ENCODE data around the gene STIM2. TPM values are rescaled to one million over a fixed set of nuclear protein-coding genes. Genes with fewer than 3 reads are reported as not detected.

STIM2 gene
- total RNA-seq, 1 experiment from 2014 or later: 203 TPM

GRCh38 chr4:27013012-27013411 is 152.4 kb downstream of the STIM2 start:
- DNase-seq: no peak
- H4K20me1 ChIP-seq (ENCODE audit: insufficient read depth, low read depth, low read length): no peaks in the 10 kb centered on the region
- H3K27ac ChIP-seq (ENCODE audit: low read length): no peak overlapping the region
- peaks cover 74% of the 10 kb centered on the region for H3K36me3 ChIP-seq (ENCODE audit: insufficient read depth, low read length)
- H3K4me3 ChIP-seq (ENCODE audit: low read length): no peak overlapping the region
- no peak overlapping the region for H3K9ac ChIP-seq (ENCODE audit: low read length)
- peaks cover 4% of the 10 kb centered on the region; the same call in 1 of the 2 replicates for H3K9me3 ChIP-seq (ENCODE audit: low read length)
- no peaks in the 10 kb centered on the region for H3K27me3 ChIP-seq (ENCODE audit: low read length)
- H3K4me2 ChIP-seq (ENCODE audit: low read depth, low read length, poor library complexity, severe bottlenecking): no peak overlapping the region
- H3K9me2 ChIP-seq (replicated peaks; ENCODE audit: insufficient read depth, low read length): no peaks in the 10 kb centered on the region
- H3K79me2 ChIP-seq (ENCODE audit: low read length): peaks cover 58% of the 10 kb centered on the region
- no peak overlapping the region for H2AFZ ChIP-seq (ENCODE audit: low read length)
- peaks cover 9% of the 10 kb centered on the region; the same call in 1 of the 2 replicates for H3K4me1 ChIP-seq (ENCODE audit: low read length)

- no peak overlapping the region for H3K27ac ChIP-seq (ENCODE audit: low read length)
- DNase-seq: no peak
- H4K20me1 ChIP-seq (ENCODE audit: insufficient read depth, low read depth, low read length): no peaks in the 10 kb centered on the region
- H3K4me1 ChIP-seq (ENCODE audit: low read length): no peaks in the 10 kb centered on the region; the same call in 1 of the 2 replicates
- no peak overlapping the region for H3K4me2 ChIP-seq (ENCODE audit: low read depth, low read length, poor library complexity, severe bottlenecking)
- no peaks in the 10 kb centered on the region for H3K27me3 ChIP-seq (ENCODE audit: low read length)
- H2AFZ ChIP-seq (ENCODE audit: low read length): no peak overlapping the region
- no peak overlapping the region for H3K4me3 ChIP-seq (ENCODE audit: low read length)
- H3K9ac ChIP-seq (ENCODE audit: low read length): no peak overlapping the region
- H3K9me3 ChIP-seq (ENCODE audit: low read length): peaks cover 4% of the 10 kb centered on the region; the same call in 1 of the 2 replicates
- no peaks in the 10 kb centered on the region for H3K9me2 ChIP-seq (replicated peaks; ENCODE audit: insufficient read depth, low read length)
- H3K36me3 ChIP-seq (ENCODE audit: insufficient read depth, low read length): peaks cover 78% of the 10 kb centered on the region
- peaks cover 39% of the 10 kb centered on the region for H3K79me2 ChIP-seq (ENCODE audit: low read length)
Measured at GRCh38 chr4:27016551-27016950, 155.9 kb downstream of the STIM2 start.

DNA sequence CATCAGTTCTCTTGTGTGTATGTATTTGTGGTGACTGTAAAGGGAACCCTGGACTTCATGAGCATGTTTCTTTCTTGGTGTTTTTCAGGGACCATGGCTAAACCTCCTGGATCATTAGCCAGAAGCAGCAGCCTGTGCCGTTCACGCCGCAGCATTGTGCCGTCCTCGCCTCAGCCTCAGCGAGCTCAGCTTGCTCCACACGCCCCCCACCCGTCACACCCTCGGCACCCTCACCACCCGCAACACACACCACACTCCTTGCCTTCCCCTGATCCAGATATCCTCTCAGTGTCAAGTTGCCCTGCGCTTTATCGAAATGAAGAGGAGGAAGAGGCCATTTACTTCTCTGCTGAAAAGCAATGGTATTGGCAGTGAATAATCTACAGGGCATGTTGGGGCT is 157.0 kb downstream of the STIM2 start:
- Histone ChIP-seq H3K4me2 (ENCODE audit: low read depth, low read length, poor library complexity, severe bottlenecking) (no peak overlapping the region), H3K9me3 (ENCODE audit: low read length) (peaks cover 4% of the 10 kb centered on the region; the same call in 1 of the 2 replicates), H3K4me3 (ENCODE audit: low read length) (no peak overlapping the region), H3K9me2 (replicated peaks; ENCODE audit: insufficient read depth, low read length) (no peaks in the 10 kb centered on the region), H3K27me3 (ENCODE audit: low read length) (no peaks in the 10 kb centered on the region), H3K9ac (ENCODE audit: low read length) (no peak overlapping the region), H3K36me3 (ENCODE audit: insufficient read depth, low read length) (peaks cover 69% of the 10 kb centered on the region), H3K27ac (ENCODE audit: low read length) (no peak overlapping the region), H4K20me1 (ENCODE audit: insufficient read depth, low read depth, low read length) (no peaks in the 10 kb centered on the region), H3K79me2 (ENCODE audit: low read length) (peaks cover 30% of the 10 kb centered on the region), H2AFZ (ENCODE audit: low read length) (no peak overlapping the region), H3K4me1 (ENCODE audit: low read length) (no peaks in the 10 kb centered on the region)
- no peak for DNase-seq

DNA sequence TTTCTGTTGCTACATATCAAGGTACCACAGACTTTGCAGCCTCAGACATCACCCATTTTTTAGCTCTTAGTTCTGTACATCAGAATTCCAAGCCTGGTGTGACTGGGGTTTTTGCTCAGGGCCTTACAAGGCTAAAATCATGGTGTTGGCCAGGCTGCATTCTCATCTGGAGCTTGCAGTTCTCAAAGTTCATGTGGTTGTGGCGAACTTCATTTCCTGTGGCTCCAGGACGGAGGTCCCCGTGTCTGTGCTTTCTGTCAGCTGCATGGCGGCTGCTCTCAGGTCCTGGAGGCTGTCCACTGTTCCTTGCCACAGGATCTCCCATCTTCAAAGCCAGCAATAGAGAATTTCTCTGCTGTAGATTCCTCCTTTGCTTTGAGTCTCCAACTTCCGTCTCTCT is 157.4 kb downstream of the STIM2 start:
- no peaks in the 10 kb centered on the region for H3K4me1 ChIP-seq (ENCODE audit: low read length)
- no peak overlapping the region for H3K27ac ChIP-seq (ENCODE audit: low read length)
- no peak overlapping the region for H3K9ac ChIP-seq (ENCODE audit: low read length)
- no peaks in the 10 kb centered on the region for H3K9me2 ChIP-seq (replicated peaks; ENCODE audit: insufficient read depth, low read length)
- no peak overlapping the region for H3K4me2 ChIP-seq (ENCODE audit: low read depth, low read length, poor library complexity, severe bottlenecking)
- no peaks in the 10 kb centered on the region for H3K27me3 ChIP-seq (ENCODE audit: low read length)
- H3K9me3 ChIP-seq (ENCODE audit: low read length): peaks cover 4% of the 10 kb centered on the region; the same call in 1 of the 2 replicates
- H3K79me2 ChIP-seq (ENCODE audit: low read length): peaks cover 25% of the 10 kb centered on the region
- no peak for DNase-seq
- H3K4me3 ChIP-seq (ENCODE audit: low read length): no peak overlapping the region
- no peak overlapping the region for H2AFZ ChIP-seq (ENCODE audit: low read length)
- peaks cover 68% of the 10 kb centered on the region for H3K36me3 ChIP-seq (ENCODE audit: insufficient read depth, low read length)
- no peaks in the 10 kb centered on the region for H4K20me1 ChIP-seq (ENCODE audit: insufficient read depth, low read depth, low read length)

- DNase-seq: no peak
- peaks cover 69% of the 10 kb centered on the region for H3K36me3 ChIP-seq (ENCODE audit: insufficient read depth, low read length)
- H3K9me3 ChIP-seq (ENCODE audit: low read length): peaks cover 4% of the 10 kb centered on the region; the same call in 1 of the 2 replicates
- no peak overlapping the region for H3K27ac ChIP-seq (ENCODE audit: low read length)
- no peaks in the 10 kb centered on the region for H3K4me1 ChIP-seq (ENCODE audit: low read length)
- no peaks in the 10 kb centered on the region for H3K27me3 ChIP-seq (ENCODE audit: low read length)
- no peaks in the 10 kb centered on the region for H4K20me1 ChIP-seq (ENCODE audit: insufficient read depth, low read depth, low read length)
- no peak overlapping the region for H3K4me2 ChIP-seq (ENCODE audit: low read depth, low read length, poor library complexity, severe bottlenecking)
- peaks cover 19% of the 10 kb centered on the region for H3K79me2 ChIP-seq (ENCODE audit: low read length)
- H3K9me2 ChIP-seq (replicated peaks; ENCODE audit: insufficient read depth, low read length): no peaks in the 10 kb centered on the region
- H3K9ac ChIP-seq (ENCODE audit: low read length): no peak overlapping the region
- no peak overlapping the region for H2AFZ ChIP-seq (ENCODE audit: low read length)
- H3K4me3 ChIP-seq (ENCODE audit: low read length): no peak overlapping the region
Measured at GRCh38 chr4:27018910-27019309, 158.3 kb downstream of the STIM2 start.

DNA sequence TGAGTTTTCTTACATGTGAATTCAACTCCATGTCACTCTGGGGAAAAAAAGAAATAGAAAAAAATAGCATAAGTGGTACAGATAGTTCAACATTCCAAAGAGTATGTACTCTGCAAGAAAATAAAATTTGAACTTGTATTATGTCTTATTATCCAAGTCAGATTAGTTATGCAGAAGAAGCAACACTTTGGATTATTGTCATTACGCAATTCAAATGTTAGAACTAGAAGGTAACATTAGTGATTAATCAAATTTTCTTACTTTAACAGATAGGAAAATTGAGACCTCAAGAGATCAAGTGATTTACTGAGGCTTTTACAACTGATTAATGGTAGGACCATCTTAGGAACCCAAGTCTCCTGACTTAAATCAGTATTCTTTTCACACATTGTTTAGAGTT is 159.1 kb downstream of the STIM2 start:
- Histone ChIP-seq H3K4me3 (ENCODE audit: low read length) (no peak overlapping the region), H3K4me2 (ENCODE audit: low read depth, low read length, poor library complexity, severe bottlenecking) (no peak overlapping the region), H3K36me3 (ENCODE audit: insufficient read depth, low read length) (peaks cover 66% of the 10 kb centered on the region), H3K79me2 (ENCODE audit: low read length) (peaks cover 12% of the 10 kb centered on the region; the same call in 1 of the 2 replicates), H3K9me2 (replicated peaks; ENCODE audit: insufficient read depth, low read length) (no peaks in the 10 kb centered on the region), H3K4me1 (ENCODE audit: low read length) (no peaks in the 10 kb centered on the region), H4K20me1 (ENCODE audit: insufficient read depth, low read depth, low read length) (no peaks in the 10 kb centered on the region), H3K9ac (ENCODE audit: low read length) (no peak overlapping the region), H3K9me3 (ENCODE audit: low read length) (peaks cover 4% of the 10 kb centered on the region; the same call in 1 of the 2 replicates), H3K27ac (ENCODE audit: low read length) (no peak overlapping the region), H2AFZ (ENCODE audit: low read length) (no peak overlapping the region), H3K27me3 (ENCODE audit: low read length) (no peaks in the 10 kb centered on the region)
- no peak for DNase-seq

DNA sequence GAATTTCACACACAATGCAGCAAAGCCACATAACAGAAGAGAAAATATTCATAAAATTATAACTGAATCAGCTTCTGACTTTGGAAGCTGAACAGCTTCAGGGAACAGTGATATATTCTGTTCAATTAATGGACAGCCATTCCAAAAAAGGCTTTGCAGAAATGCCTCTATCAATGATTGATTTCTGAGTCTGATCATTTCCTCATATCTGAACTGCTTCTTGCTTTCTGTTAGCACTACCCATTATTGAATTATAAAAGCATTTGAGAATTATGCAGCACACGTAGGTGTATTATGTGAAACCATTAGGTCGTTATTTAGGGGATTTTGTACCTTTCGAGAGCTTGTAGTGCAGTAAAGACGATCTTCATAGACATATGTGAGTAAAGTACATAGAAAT is 159.6 kb downstream of the STIM2 start:
- H3K4me2 ChIP-seq (ENCODE audit: low read depth, low read length, poor library complexity, severe bottlenecking): no peak overlapping the region
- no peak overlapping the region for H3K4me3 ChIP-seq (ENCODE audit: low read length)
- no peak overlapping the region for H3K9ac ChIP-seq (ENCODE audit: low read length)
- no peak for DNase-seq
- no peaks in the 10 kb centered on the region for H4K20me1 ChIP-seq (ENCODE audit: insufficient read depth, low read depth, low read length)
- H3K27me3 ChIP-seq (ENCODE audit: low read length): no peaks in the 10 kb centered on the region
- H3K9me2 ChIP-seq (replicated peaks; ENCODE audit: insufficient read depth, low read length): no peaks in the 10 kb centered on the region
- H3K9me3 ChIP-seq (ENCODE audit: low read length): peaks cover under 1% of the 10 kb centered on the region; the same call in 1 of the 2 replicates
- H3K79me2 ChIP-seq (ENCODE audit: low read length): peaks cover 8% of the 10 kb centered on the region; the same call in 1 of the 2 replicates
- H3K27ac ChIP-seq (ENCODE audit: low read length): no peak overlapping the region
- no peaks in the 10 kb centered on the region for H3K4me1 ChIP-seq (ENCODE audit: low read length)
- no peak overlapping the region for H2AFZ ChIP-seq (ENCODE audit: low read length)
- peaks cover 66% of the 10 kb centered on the region for H3K36me3 ChIP-seq (ENCODE audit: insufficient read depth, low read length)

- DNase-seq: no peak
- H3K36me3 ChIP-seq (ENCODE audit: insufficient read depth, low read length): peaks cover 62% of the 10 kb centered on the region
Measured at GRCh38 chr4:27020603-27021002, 160.0 kb downstream of the STIM2 start.

More at GRCh38 chr4:27020603-27021002, 160.0 kb downstream of the STIM2 start:
- Histone ChIP-seq H3K4me1 (ENCODE audit: low read length) (no peaks in the 10 kb centered on the region), H3K4me3 (ENCODE audit: low read length) (no peak overlapping the region), H4K20me1 (ENCODE audit: insufficient read depth, low read depth, low read length) (no peaks in the 10 kb centered on the region), H3K27ac (ENCODE audit: low read length) (no peak overlapping the region), H3K27me3 (ENCODE audit: low read length) (no peaks in the 10 kb centered on the region), H3K9me2 (replicated peaks; ENCODE audit: insufficient read depth, low read length) (no peaks in the 10 kb centered on the region), H3K4me2 (ENCODE audit: low read depth, low read length, poor library complexity, severe bottlenecking) (no peak overlapping the region), H3K79me2 (ENCODE audit: low read length) (peaks cover 4% of the 10 kb centered on the region; the same call in 1 of the 2 replicates), H2AFZ (ENCODE audit: low read length) (no peak overlapping the region), H3K9me3 (ENCODE audit: low read length) (no peaks in the 10 kb centered on the region; the same call in 1 of the 2 replicates), H3K9ac (ENCODE audit: low read length) (no peak overlapping the region)

Measured in Karpas-422 (cell line).